Trophoblast cell (in vitro differentiated cells and primary cell): ENCODE results near the gene CAPS.

Source experiments
- DNase-seq, 2 donors: peaks; one replicate each; pipeline ENCODE4 v3.0.0-alpha.2; 2016
- H2AFZ ChIP-seq: 2 replicates; pipeline ENCODE4 v1.6.1; 2013; ENCODE audit warnings: low read length, moderate library complexity, mild to moderate bottlenecking; ENCODE audit not compliant: insufficient read depth, poor library complexity
- H2AK5ac ChIP-seq: 2 replicates; pipeline ENCODE4 v1.6.1; 2013; ENCODE audit warnings: mild to moderate bottlenecking, low read length
- H2BK120ac ChIP-seq: 2 replicates; pipeline ENCODE4 v1.6.1; 2013; ENCODE audit warnings: low read length, mild to moderate bottlenecking, moderate library complexity; ENCODE audit not compliant: insufficient read depth, poor library complexity
- H2BK12ac ChIP-seq: 2 replicates; pipeline ENCODE4 v1.6.1; 2013; ENCODE audit warnings: mild to moderate bottlenecking, low read length, moderate library complexity
- H2BK5ac ChIP-seq: 2 replicates; pipeline ENCODE4 v1.6.1; 2013; ENCODE audit warnings: low read length, low read depth, moderate library complexity, mild to moderate bottlenecking; ENCODE audit not compliant: poor library complexity
- H3K14ac ChIP-seq: 2 replicates; pipeline ENCODE4 v1.6.1; 2013; ENCODE audit warnings: mild to moderate bottlenecking, low read length
- H3K18ac ChIP-seq: 2 replicates; pipeline ENCODE4 v1.6.1; 2013; ENCODE audit warnings: mild to moderate bottlenecking, low read length
- H3K23ac ChIP-seq: 2 replicates; pipeline ENCODE4 v1.6.1; 2013; ENCODE audit warnings: low read length
- H3K27ac ChIP-seq: 2 replicates; pipeline ENCODE4 v1.5.1; 2013; ENCODE audit warnings: low read depth, mild to moderate bottlenecking, inconsistent platforms, low read length, moderate library complexity
- H3K27me3 ChIP-seq: 2 replicates; pipeline ENCODE4 v1.6.1; 2013; ENCODE audit warnings: inconsistent platforms, mild to moderate bottlenecking, low read length, moderate library complexity; ENCODE audit not compliant: insufficient read depth
- H3K36me3 ChIP-seq, 2 experiments: 1 replicate in 1 of 2; 2 replicates in 1 of 2; pipeline ENCODE4 v1.6.1; 2013; ENCODE audit warnings: low read length in 2 of 2, mild to moderate bottlenecking in 2 of 2, moderate library complexity in 1 of 2; ENCODE audit not compliant: insufficient read depth in 2 of 2, control insufficient read depth in 1 of 2
- H3K4ac ChIP-seq: 2 replicates; pipeline ENCODE4 v1.6.1; 2013; ENCODE audit warnings: low read depth, mild to moderate bottlenecking, low read length, moderate library complexity
- H3K4me1 ChIP-seq, 2 experiments: 1 replicate in 1 of 2; 2 replicates in 1 of 2; pipeline ENCODE4 v1.6.1; 2013; ENCODE audit warnings: low read length in 2 of 2, mild to moderate bottlenecking in 2 of 2, moderate library complexity in 1 of 2; ENCODE audit not compliant: insufficient read depth in 2 of 2, control insufficient read depth in 1 of 2
- H3K4me2 ChIP-seq: 2 replicates; pipeline ENCODE4 v1.6.1; 2013; ENCODE audit warnings: inconsistent platforms, mild to moderate bottlenecking, low read length, moderate library complexity
- H3K4me3 ChIP-seq: 2 replicates; pipeline ENCODE4 v1.5.1; 2013; ENCODE audit warnings: mild to moderate bottlenecking, low read depth, low read length, inconsistent platforms
- H3K79me1 ChIP-seq: one replicate; pipeline ENCODE4 v1.6.1; 2013; ENCODE audit warnings: low read length
- H3K79me2 ChIP-seq: 2 replicates; pipeline ENCODE4 v1.6.1; 2013; ENCODE audit warnings: low read length, mild to moderate bottlenecking; ENCODE audit not compliant: control insufficient read depth, insufficient read depth, poor library complexity
- H3K9ac ChIP-seq: 2 replicates; pipeline ENCODE4 v1.6.1; 2013; ENCODE audit warnings: mild to moderate bottlenecking, low read length
- H3K9me3 ChIP-seq: 2 replicates; pipeline ENCODE4 v1.6.1; 2013; ENCODE audit warnings: low read depth, mild to moderate bottlenecking, control low read depth, inconsistent platforms, low read length; ENCODE audit not compliant: insufficient read depth
- H4K12ac ChIP-seq: 2 replicates; pipeline ENCODE4 v1.6.1; 2013; ENCODE audit warnings: low read depth, mild to moderate bottlenecking, low read length, moderate library complexity
- H4K8ac ChIP-seq: 2 replicates; pipeline ENCODE4 v1.6.1; 2013; ENCODE audit warnings: low read depth, mild to moderate bottlenecking, low read length, moderate library complexity
- H4K91ac ChIP-seq: one replicate; pipeline ENCODE4 v1.6.1; 2013; ENCODE audit warnings: low read depth, mild to moderate bottlenecking, low read length, moderate library complexity
- WGBS: extraction: QIAGEN DNeasy Blood & Tissue Kit; methylation state at CpG from one replicate; pipeline ENCODE4 v1.1.7; 2013; ENCODE audit warnings: missing lambda C conversion rate; ENCODE audit not compliant: insufficient read length, insufficient coverage; ENCODE audit errors: extremely low coverage; 5-methylcytosine and 5-hydroxymethylcytosine counted together

Gene CAPS

GRCh38 chr19:5927441-5927821, 13.4 kb downstream of the CAPS start:
- H2BK12ac ChIP-seq = no peak overlapping the region
- H4K12ac ChIP-seq = no peak overlapping the region
- H3K4me3 ChIP-seq = no peak overlapping the region
- no peak overlapping the region for H3K9ac ChIP-seq
- H2BK120ac ChIP-seq = no peak overlapping the region
- H2AFZ ChIP-seq = no peak overlapping the region
- no peak overlapping the region for H3K4ac ChIP-seq
- no peaks in the 10 kb centered on the region for H3K79me2 ChIP-seq
- peaks cover 87 to 89% of the 10 kb centered on the region in 2 experiments for H3K36me3 ChIP-seq
- H4K91ac ChIP-seq = no peak overlapping the region
- H3K27ac ChIP-seq = no peak overlapping the region
- no peak overlapping the region for H2AK5ac ChIP-seq
- no CpG with 5 or more reads among the region's 8 CpGs for WGBS
- H4K8ac ChIP-seq = no peak overlapping the region
- peaks cover 3% of the 10 kb centered on the region for H3K9me3 ChIP-seq
- H2BK5ac ChIP-seq = no peak overlapping the region
- DNase-seq = no peak
- no peak overlapping the region for H3K23ac ChIP-seq
- no peak overlapping the region for H3K4me2 ChIP-seq
- H3K79me1 ChIP-seq = no peaks in the 10 kb centered on the region
- H3K14ac ChIP-seq = no peak overlapping the region
- H3K4me1 ChIP-seq = peaks cover 4 to 5% of the 10 kb centered on the region in 2 experiments
- no peak overlapping the region for H3K18ac ChIP-seq
- H3K27me3 ChIP-seq = no peaks in the 10 kb centered on the region

- no peak for DNase-seq
- H3K9ac ChIP-seq = no peak overlapping the region
Observed at GRCh38 chr19:5929179-5929578, 15.1 kb downstream of the CAPS start.

GRCh38 chr19:5929625-5930024, 15.6 kb downstream of the CAPS start:
- H3K18ac ChIP-seq = no peak overlapping the region
- H3K27me3 ChIP-seq = no peaks in the 10 kb centered on the region
- H3K9me3 ChIP-seq = peaks cover 4% of the 10 kb centered on the region
- H3K4ac ChIP-seq = no peak overlapping the region
- peaks cover 74 to 80% of the 10 kb centered on the region in 2 experiments for H3K36me3 ChIP-seq
- no peaks in the 10 kb centered on the region for H3K79me2 ChIP-seq
- no peak overlapping the region for H2BK12ac ChIP-seq
- DNase-seq = no peak
- no CpG with 5 or more reads among the region's 14 CpGs for WGBS
- no peak overlapping the region for H2BK5ac ChIP-seq
- no peak overlapping the region for H4K91ac ChIP-seq
- no peak overlapping the region for H4K12ac ChIP-seq
- H2AFZ ChIP-seq = no peak overlapping the region
- peaks cover 17 to 19% of the 10 kb centered on the region in 2 experiments for H3K4me1 ChIP-seq
- H3K9ac ChIP-seq = no peak overlapping the region
- H3K4me3 ChIP-seq = no peak overlapping the region
- no peak overlapping the region for H3K14ac ChIP-seq
- H3K4me2 ChIP-seq = no peak overlapping the region
- H3K27ac ChIP-seq = no peak overlapping the region
- H4K8ac ChIP-seq = no peak overlapping the region
- H3K79me1 ChIP-seq = peaks cover 6% of the 10 kb centered on the region
- H3K23ac ChIP-seq = no peak overlapping the region
- H2BK120ac ChIP-seq = no peak overlapping the region
- no peak overlapping the region for H2AK5ac ChIP-seq

More at GRCh38 chr19:5929179-5929578, 15.1 kb downstream of the CAPS start:
- Histone ChIP-seq H2AK5ac (no peak overlapping the region), H3K14ac (no peak overlapping the region), H2BK12ac (no peak overlapping the region), H3K23ac (no peak overlapping the region), H3K79me2 (no peaks in the 10 kb centered on the region), H2AFZ (no peak overlapping the region), H3K27me3 (no peaks in the 10 kb centered on the region), H2BK120ac (no peak overlapping the region), H3K4me2 (no peak overlapping the region), H3K27ac (no peak overlapping the region), H3K4me3 (no peak overlapping the region), H3K36me3 (peaks cover 78 to 85% of the 10 kb centered on the region in 2 experiments), H4K8ac (no peak overlapping the region), H3K79me1 (peaks cover 6% of the 10 kb centered on the region), H3K4me1 (peaks cover 17 to 19% of the 10 kb centered on the region in 2 experiments), H3K4ac (no peak overlapping the region), H4K12ac (no peak overlapping the region), H3K18ac (no peak overlapping the region), H4K91ac (no peak overlapping the region), H2BK5ac (no peak overlapping the region), H3K9me3 (peaks cover 4% of the 10 kb centered on the region)
- no CpG with 5 or more reads among the region's 13 CpGs for WGBS

- WGBS = no CpG with 5 or more reads among the region's 11 CpGs
- Histone ChIP-seq H2AFZ (no peak overlapping the region), H4K8ac (no peak overlapping the region), H3K9me3 (peaks cover 4% of the 10 kb centered on the region), H4K12ac (no peak overlapping the region), H3K4ac (no peak overlapping the region), H3K36me3 (peaks cover 65 to 75% of the 10 kb centered on the region in 2 experiments), H3K14ac (no peak overlapping the region), H2BK5ac (no peak overlapping the region), H2BK120ac (no peak overlapping the region), H3K4me2 (no peak overlapping the region), H3K23ac (no peak overlapping the region), H2BK12ac (no peak overlapping the region), H3K27ac (no peak overlapping the region), H3K18ac (no peak overlapping the region), H3K4me3 (no peak overlapping the region), H3K27me3 (no peaks in the 10 kb centered on the region), H3K9ac (no peak overlapping the region), H3K4me1 (peaks cover 24 to 26% of the 10 kb centered on the region in 2 experiments), H3K79me1 (peaks cover 6% of the 10 kb centered on the region), H3K79me2 (no peaks in the 10 kb centered on the region), H2AK5ac (no peak overlapping the region), H4K91ac (no peak overlapping the region)
- DNase-seq = no peak
Observed at GRCh38 chr19:5931251-5931650, 17.2 kb downstream of the CAPS start.
